Activated naive CD4-positive, alpha-beta T cell treated with anti-CD3 and anti-CD28 coated beads, Interleukin-2, amount 50 U/mL, for 16 hours (primary cell): ENCODE data around the gene C20orf144.
"Not testable (repeated sequence)": the region's sequence is repeated elsewhere in the genome, so short reads cannot be mapped to it uniquely, and the experiment has no call there.

Source experiments
- DNase-seq: peaks from one replicate; pipeline ENCODE4 v3.0.0-alpha.2; 2020

The C20orf144 gene

GRCh38 chr20:33662172-33662571 is at the start of gene C20orf144:
Gene C20orf144, plus strand, starts transcription at chr20:33662327. Its CDS starts 19 bp downstream, at chr20:33662346.
- no peak for DNase-seq

GRCh38 chr20:33621717-33622400 is 40.3 kb upstream of the C20orf144 start:
- no peak for DNase-seq

GRCh38 chr20:33622705-33623365 is 39.3 kb upstream of the C20orf144 start:
- DNase-seq = no peak

- no peak for DNase-seq
Observed at GRCh38 chr20:33624399-33624798, 37.7 kb upstream of the C20orf144 start.

GRCh38 chr20:33626190-33626589 is 35.9 kb upstream of the C20orf144 start:
- no peak for DNase-seq

GRCh38 chr20:33627577-33628216 is 34.4 kb upstream of the C20orf144 start:
- no peak for DNase-seq

GRCh38 chr20:33629533-33629932 is 32.6 kb upstream of the C20orf144 start:
- DNase-seq = no peak

GRCh38 chr20:33629979-33630378 is 32.1 kb upstream of the C20orf144 start:
- DNase-seq = no peak

GRCh38 chr20:33630507-33630906 is 31.6 kb upstream of the C20orf144 start:
- no peak for DNase-seq

GRCh38 chr20:33631910-33632309 is 30.2 kb upstream of the C20orf144 start:
- DNase-seq = not testable (repeated sequence)

- no peak for DNase-seq
Observed at GRCh38 chr20:33635341-33635740, 26.8 kb upstream of the C20orf144 start.

GRCh38 chr20:33636776-33637175 is 25.4 kb upstream of the C20orf144 start:
- DNase-seq = no peak

GRCh38 chr20:33640287-33640686 is 21.8 kb upstream of the C20orf144 start:
- no peak for DNase-seq

- no peak for DNase-seq
Observed at GRCh38 chr20:33644313-33645071, 17.6 kb upstream of the C20orf144 start.

GRCh38 chr20:33645072-33645358 is 17.1 kb upstream of the C20orf144 start:
- no peak for DNase-seq

GRCh38 chr20:33645396-33645795 is 16.7 kb upstream of the C20orf144 start:
- no peak for DNase-seq

- DNase-seq = no peak
Observed at GRCh38 chr20:33646191-33646590, 15.9 kb upstream of the C20orf144 start.

- not testable (repeated sequence) for DNase-seq
Observed at GRCh38 chr20:33646959-33647602, 15.0 kb upstream of the C20orf144 start.

- no peak for DNase-seq
Observed at GRCh38 chr20:33647603-33648395, 14.3 kb upstream of the C20orf144 start.

- DNase-seq = no peak
Observed at GRCh38 chr20:33648396-33649004, 13.6 kb upstream of the C20orf144 start.

- no peak for DNase-seq
Observed at GRCh38 chr20:33649201-33649681, 12.9 kb upstream of the C20orf144 start.
